ENCODE results near the gene JAK2.

JAK2 gene

GRCh38 chr9:4965174-4965821 lies 19.8 kb upstream of the JAK2 start:
- DNase-seq (ENCODE audit: low read depth) = no peak
- in situ Hi-C loops (cut with HindIII; ENCODE audit: low sequenced_read_pairs) = no loop called here

GRCh38 chr9:4967523-4967922 lies 17.5 kb upstream of the JAK2 start:
- no peak for DNase-seq (ENCODE audit: low read depth)
- in situ Hi-C loops (cut with HindIII; ENCODE audit: low sequenced_read_pairs) = no loop called here
- no peak for TF ChIP-seq CTCF (IDR thresholded peaks at IDR 0.05; ENCODE audit: low read depth, low read length, missing control alignments)
- no peak overlapping the region for H3K4me3 ChIP-seq (ENCODE audit: low read depth, low read length)

More at GRCh38 chr9:4965174-4965821, 19.8 kb upstream of the JAK2 start:
- no peak for TF ChIP-seq CTCF (IDR thresholded peaks at IDR 0.05; ENCODE audit: low read depth, low read length, missing control alignments)
- H3K4me3 ChIP-seq (ENCODE audit: low read depth, low read length) = no peak overlapping the region

- DNase-seq (ENCODE audit: low read depth) = no peak
- H3K4me3 ChIP-seq (ENCODE audit: low read depth, low read length) = no peak overlapping the region
- TF ChIP-seq CTCF (IDR thresholded peaks at IDR 0.05; ENCODE audit: low read depth, low read length, missing control alignments) = no peak
- in situ Hi-C loops (cut with HindIII; ENCODE audit: low sequenced_read_pairs) = no loop called here
Measured at GRCh38 chr9:4969130-4969529, 15.9 kb upstream of the JAK2 start.

- in situ Hi-C loops (cut with HindIII; ENCODE audit: low sequenced_read_pairs) = no loop called here
- no peak for DNase-seq (ENCODE audit: low read depth)
- no peak for TF ChIP-seq CTCF (IDR thresholded peaks at IDR 0.05; ENCODE audit: low read depth, low read length, missing control alignments)
- no peak overlapping the region for H3K4me3 ChIP-seq (ENCODE audit: low read depth, low read length)
Measured at GRCh38 chr9:4970970-4971641, 14.0 kb upstream of the JAK2 start.

- H3K4me3 ChIP-seq (ENCODE audit: low read depth, low read length) = no peak overlapping the region
- in situ Hi-C loops (cut with HindIII; ENCODE audit: low sequenced_read_pairs) = no loop called here
- TF ChIP-seq CTCF (IDR thresholded peaks at IDR 0.05; ENCODE audit: low read depth, low read length, missing control alignments) = no peak
- no peak for DNase-seq (ENCODE audit: low read depth)
Measured at GRCh38 chr9:4973246-4973645, 11.8 kb upstream of the JAK2 start.

GRCh38 chr9:4973902-4974301 lies 11.2 kb upstream of the JAK2 start:
- no peak for TF ChIP-seq CTCF (IDR thresholded peaks at IDR 0.05; ENCODE audit: low read depth, low read length, missing control alignments)
- in situ Hi-C loops (cut with HindIII; ENCODE audit: low sequenced_read_pairs) = no loop called here
- H3K4me3 ChIP-seq (ENCODE audit: low read depth, low read length) = no peak overlapping the region
- DNase-seq (ENCODE audit: low read depth) = no peak

Data from astrocyte of the cerebellum (primary cell).